ENCODE data around the gene GSN. TPM values are rescaled to one million over a fixed set of nuclear protein-coding genes. Genes with fewer than 3 reads are reported as not detected.
A peak's percentile ranks its signal among the peaks of the same experiment; 100 is the strongest.

The GSN gene
- total RNA-seq, 5 donors from 2014 or later (not counting 1 experiment from before 2014, with no cell fraction given) = 6.3 to 8.8 (median 8.4) TPM

DNA sequence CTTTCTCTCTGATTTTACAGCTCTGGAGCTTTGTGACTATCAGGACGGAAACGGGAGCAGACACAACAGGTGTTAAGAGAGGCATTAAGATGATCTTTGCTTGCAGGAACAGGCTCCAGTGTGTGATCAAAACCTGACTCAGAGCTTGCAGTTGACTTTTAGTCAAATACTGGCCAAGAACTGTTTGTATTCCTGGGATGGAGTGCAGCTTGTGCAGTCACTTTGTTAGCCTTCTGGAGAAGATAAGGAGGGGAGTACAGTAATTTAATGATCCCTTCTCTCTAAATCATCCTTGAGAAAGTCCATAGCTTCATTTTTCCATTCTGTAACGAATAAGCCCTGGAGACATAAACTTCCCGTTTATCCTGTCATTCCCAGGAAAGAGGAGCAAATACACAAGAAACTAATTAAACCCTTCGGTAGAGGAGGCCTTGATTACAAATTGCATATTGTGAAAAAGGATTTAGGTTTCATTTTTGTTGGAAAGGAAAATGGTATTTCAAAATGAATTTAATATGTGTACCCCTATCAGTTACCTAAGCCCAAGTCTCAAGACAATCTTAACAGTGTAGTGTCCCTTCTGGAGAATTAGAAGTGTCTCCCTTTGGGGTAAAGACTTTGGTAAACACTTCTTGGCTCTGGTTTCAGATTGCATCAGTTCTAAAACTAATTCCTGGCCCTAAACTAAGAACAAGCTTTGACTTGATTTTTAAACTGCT, 105.2 kb downstream of the GSN start:
- peaks cover 23 to 39% (median 33%) of the 10 kb centered on the region in 3 donors for H3K4me1 Mint-ChIP-seq
- H3K27me3 Mint-ChIP-seq = no peaks in the 10 kb centered on the region
- Histone ChIP-seq H3K9me3 (no peaks in the 10 kb centered on the region), H3K36me3 (ENCODE audit: control insufficient read depth in 2 of 2, extremely low read depth in 1 of 2, insufficient read depth in 1 of 2, low read length in 1 of 2) (no peaks in the 10 kb centered on the region), H3K27me3 (replicated peaks in 1 of 2; ENCODE audit: control insufficient read depth in 2 of 2, extremely low read depth in 1 of 2, insufficient read depth in 2 of 2, low read length in 1 of 2) (no peaks in the 10 kb centered on the region), H3K4me3 (ENCODE audit: control insufficient read depth in 1 of 2, extremely low read depth in 1 of 2, low read length in 1 of 2) (no peak overlapping the region), H3K27ac (ENCODE audit: low read length) (no peak overlapping the region), H3K4me1 (ENCODE audit: control insufficient read depth in 1 of 2, extremely low read depth in 1 of 2, insufficient read depth in 2 of 2, low read length in 2 of 2) (peaks cover 6 to 20% of the 10 kb centered on the region in 2 experiments)
- H3K9me3 Mint-ChIP-seq = peaks cover 0 to 4% (median 4%) of the 10 kb centered on the region in 3 donors
- ChIA-PET CTCF (interaction anchor here in 1 of 2 donors (1.0 to 1.4 kb wide), 2 partner anchors 53 to 301 kb away, joined by 3 to 9 read pairs; no protein-coding TSS in a partner anchor), POLR2A (no interaction called here)
- DNase-seq = no peak
- H3K36me3 Mint-ChIP-seq = peaks cover 4% of the 10 kb centered on the region
- H3K4me3 Mint-ChIP-seq = no peak overlapping the region
- peak overlapping the region; percentile 20 to 96 for H3K27ac Mint-ChIP-seq
- WGBS (ENCODE audit: insufficient coverage) = 92% methylated on average over 2 of the region's 5 CpGs
- no peak for ATAC-seq (replicated peaks in 1 of 4)

DNA sequence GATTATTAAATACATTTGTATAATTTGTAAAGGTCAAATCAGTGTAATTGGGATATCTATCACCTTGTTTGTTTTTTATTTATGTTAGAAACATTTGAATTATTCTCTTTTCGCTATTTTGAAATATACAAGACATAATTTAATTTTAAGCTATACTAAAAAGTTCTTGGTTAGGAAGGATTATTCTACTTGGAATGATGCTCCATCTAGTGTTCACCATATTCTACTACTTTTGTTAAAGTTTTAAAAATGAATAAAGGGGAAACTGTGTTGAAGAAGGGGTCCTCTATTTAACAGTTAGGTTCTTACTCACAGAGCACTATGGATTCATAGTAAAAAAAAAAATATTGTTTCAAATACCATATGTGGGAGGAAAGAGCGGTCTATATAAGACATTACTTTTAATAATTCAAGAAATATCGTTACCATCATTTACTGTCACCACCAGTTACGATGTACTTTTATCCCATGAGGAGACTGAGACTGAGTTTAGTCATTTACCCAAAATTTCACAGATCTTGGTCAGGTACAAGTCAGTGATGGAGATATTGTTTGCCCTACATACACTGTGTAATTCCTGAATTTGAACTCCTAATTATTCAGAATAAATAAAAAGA, 108.4 kb downstream of the GSN start:
- Histone ChIP-seq H3K9me3 (no peaks in the 10 kb centered on the region), H3K4me3 (ENCODE audit: control insufficient read depth in 1 of 2, extremely low read depth in 1 of 2, low read length in 1 of 2) (no peak overlapping the region), H3K27me3 (replicated peaks in 1 of 2; ENCODE audit: control insufficient read depth in 2 of 2, extremely low read depth in 1 of 2, insufficient read depth in 2 of 2, low read length in 1 of 2) (no peaks in the 10 kb centered on the region), H3K4me1 (ENCODE audit: control insufficient read depth in 1 of 2, extremely low read depth in 1 of 2, insufficient read depth in 2 of 2, low read length in 2 of 2) (no peaks in the 10 kb centered on the region), H3K27ac (ENCODE audit: low read length) (no peak overlapping the region), H3K36me3 (ENCODE audit: control insufficient read depth in 2 of 2, extremely low read depth in 1 of 2, insufficient read depth in 1 of 2, low read length in 1 of 2) (no peaks in the 10 kb centered on the region)
- no peak overlapping the region for H3K27ac Mint-ChIP-seq
- CTCF ChIA-PET = interaction anchor here (0.5 to 4.7 kb wide), 15 partner anchors 11 to 691 kb away, joined by 3 to 68 read pairs (median 4); no protein-coding TSS in a partner anchor
- peaks cover 0 to 22% (median 16%) of the 10 kb centered on the region in 3 donors for H3K4me1 Mint-ChIP-seq
- no peaks in the 10 kb centered on the region for H3K27me3 Mint-ChIP-seq
- DNase-seq = peak in 1 of 35 experiments; percentile 48
- WGBS (ENCODE audit: insufficient coverage) = no CpG with 5 or more reads among the region's 4 CpGs
- peaks cover 0 to 4% (median 0%) of the 10 kb centered on the region in 3 donors for H3K9me3 Mint-ChIP-seq
- POLR2A ChIA-PET = no interaction called here
- H3K36me3 Mint-ChIP-seq = peaks cover 4% of the 10 kb centered on the region
- ATAC-seq (replicated peaks in 1 of 4) = no peak
- H3K4me3 Mint-ChIP-seq = no peak overlapping the region

DNA sequence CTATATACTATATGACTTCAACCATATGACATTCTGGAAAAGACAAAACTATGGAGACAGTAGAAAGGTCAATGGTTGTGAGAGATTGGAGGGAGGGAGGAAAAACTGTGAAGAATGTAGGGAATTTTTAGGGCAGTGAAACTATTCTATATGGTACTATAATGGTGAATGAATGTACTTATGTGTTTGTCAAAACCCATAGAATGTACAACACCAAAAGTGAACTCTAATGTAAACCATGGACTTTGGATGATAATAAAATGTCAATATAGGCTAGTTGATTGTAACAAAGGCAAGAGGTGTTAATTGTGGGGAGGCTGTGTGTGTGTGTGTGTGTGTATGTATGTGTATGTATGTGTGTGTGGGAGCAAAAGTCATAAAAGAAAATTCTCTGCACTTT, 112.9 kb downstream of the GSN start:
- ChIA-PET CTCF (interaction anchor here in 1 of 2 donors (0.6 to 1.2 kb wide), 6 partner anchors 21 to 616 kb away, joined by 3 to 5 read pairs (median 4); no protein-coding TSS in a partner anchor), POLR2A (no interaction called here)
- ATAC-seq (replicated peaks in 1 of 4) = no peak
- Histone ChIP-seq H3K4me1 (ENCODE audit: control insufficient read depth in 1 of 2, extremely low read depth in 1 of 2, insufficient read depth in 2 of 2, low read length in 2 of 2) (no peaks in the 10 kb centered on the region), H3K27ac (ENCODE audit: low read length) (no peak overlapping the region), H3K27me3 (replicated peaks in 1 of 2; ENCODE audit: control insufficient read depth in 2 of 2, extremely low read depth in 1 of 2, insufficient read depth in 2 of 2, low read length in 1 of 2) (no peaks in the 10 kb centered on the region), H3K4me3 (ENCODE audit: control insufficient read depth in 1 of 2, extremely low read depth in 1 of 2, low read length in 1 of 2) (no peak overlapping the region), H3K36me3 (ENCODE audit: control insufficient read depth in 2 of 2, extremely low read depth in 1 of 2, insufficient read depth in 1 of 2, low read length in 1 of 2) (no peaks in the 10 kb centered on the region), H3K9me3 (no peaks in the 10 kb centered on the region)
- Mint-ChIP-seq H3K36me3 (peaks cover 4% of the 10 kb centered on the region), H3K4me1 (no peaks in the 10 kb centered on the region), H3K9me3 (peaks cover 0 to 4% (median 0%) of the 10 kb centered on the region in 3 donors), H3K27ac (no peak overlapping the region), H3K27me3 (peaks cover 0 to 4% of the 10 kb centered on the region in 2 donors), H3K4me3 (no peak overlapping the region)
- DNase-seq = no peak

Other genes with a start within 250 kb of the GSN start
- gene C5, start 217.9 kb upstream of the GSN start, total RNA-seq = 1 to 10 TPM in 4 of 5 donors, under 1 TPM in 1; 0.90 to 2.4 (median 1.7) TPM
- gene CNTRL, start 193.2 kb upstream of the GSN start, total RNA-seq = 100 to 1,000 TPM in 1 of 5 donors, 10 to 100 TPM in 4; 84.6 to 101 (median 93.7) TPM
- gene RAB14, start 66.3 kb upstream of the GSN start, total RNA-seq = 10 to 100 TPM; 42.4 to 56.6 (median 50.5) TPM
- gene STOM, start 102.1 kb downstream of the GSN start, total RNA-seq = 10 to 100 TPM; 24.2 to 73.9 (median 57.8) TPM
- not detected for gene GGTA1, start 231.7 kb downstream of the GSN start, total RNA-seq